HAP-1 (cell line): ENCODE results near the gene ZNF536.
A peak's percentile ranks its signal among the peaks of the same experiment; 100 is the strongest.
"Not testable (repeated sequence)": the region's sequence is repeated elsewhere in the genome, so short reads cannot be mapped to it uniquely, and the experiment has no call there.

Source experiments
- DNase-seq, 2 experiments: peaks; one replicate each; pipeline ENCODE4 v3.0.0-alpha.2; 2016 to 2020; ENCODE audit warnings: low spot score in 2 of 2
- H3K27me3 ChIP-seq: fragments of 250-450 bp; sonication (Bioruptor Pico); 2 replicates; pipeline ENCODE4 v1.5.1; 2020; ENCODE audit warnings: low read depth, mild to moderate bottlenecking, moderate library complexity
- H3K36me3 ChIP-seq: fragments of 250-450 bp; sonication (Bioruptor Pico); replicated peaks from 2 replicates; pipeline ENCODE4 v1.5.1; 2020; ENCODE audit warnings: mild to moderate bottlenecking
- H3K4me1 ChIP-seq: fragments of 250-450 bp; sonication (Bioruptor Pico); 2 replicates; pipeline ENCODE4 v1.5.1; 2020; ENCODE audit warnings: mild to moderate bottlenecking
- H3K4me3 ChIP-seq: fragments of 250-450 bp; sonication (Bioruptor Pico); 2 replicates; pipeline ENCODE4 v1.5.1; 2020; ENCODE audit warnings: mild to moderate bottlenecking, moderate library complexity
- H3K9me3 ChIP-seq: fragments of 250-450 bp; sonication (Bioruptor Pico); 2 replicates; pipeline ENCODE4 v1.5.1; 2020; ENCODE audit warnings: mild to moderate bottlenecking, moderate library complexity
- in situ Hi-C: fragments of 300-500 bp; cut with MboI; formaldehyde crosslinking; loops from 3 replicates; pipeline ENCODE4 v1.14.3; 2020; ENCODE audit warnings: low sequenced_read_pairs, inconsistent platforms, mixed read lengths

Gene ZNF536

DNA sequence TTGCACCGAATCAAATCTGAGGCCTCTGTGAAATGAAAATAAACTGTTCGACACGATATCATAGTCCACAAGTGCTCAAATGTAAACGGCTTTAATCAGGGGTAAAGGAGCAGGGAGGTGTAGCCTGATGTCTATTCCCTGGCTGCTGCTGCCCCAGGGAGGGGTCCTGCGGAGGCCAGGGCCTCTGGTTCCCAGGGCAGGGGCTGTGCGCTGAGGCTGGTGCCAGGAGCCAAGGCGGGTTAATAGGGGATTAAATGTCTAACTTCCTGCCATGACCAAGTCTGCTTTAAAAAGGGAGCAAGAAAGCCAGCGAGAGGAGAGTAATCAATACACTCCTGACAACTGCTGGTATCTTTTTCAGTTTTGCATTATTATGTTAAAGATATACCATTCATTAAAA, 59.4 kb downstream of the ZNF536 start:
- in situ Hi-C loops, result no loop called here
- H3K36me3 ChIP-seq, result no peaks in the 10 kb centered on the region
- H3K4me3 ChIP-seq, result no peak overlapping the region
- no peak for DNase-seq
- H3K9me3 ChIP-seq, result no peaks in the 10 kb centered on the region
- no peaks in the 10 kb centered on the region for H3K27me3 ChIP-seq
- no peaks in the 10 kb centered on the region for H3K4me1 ChIP-seq

DNA sequence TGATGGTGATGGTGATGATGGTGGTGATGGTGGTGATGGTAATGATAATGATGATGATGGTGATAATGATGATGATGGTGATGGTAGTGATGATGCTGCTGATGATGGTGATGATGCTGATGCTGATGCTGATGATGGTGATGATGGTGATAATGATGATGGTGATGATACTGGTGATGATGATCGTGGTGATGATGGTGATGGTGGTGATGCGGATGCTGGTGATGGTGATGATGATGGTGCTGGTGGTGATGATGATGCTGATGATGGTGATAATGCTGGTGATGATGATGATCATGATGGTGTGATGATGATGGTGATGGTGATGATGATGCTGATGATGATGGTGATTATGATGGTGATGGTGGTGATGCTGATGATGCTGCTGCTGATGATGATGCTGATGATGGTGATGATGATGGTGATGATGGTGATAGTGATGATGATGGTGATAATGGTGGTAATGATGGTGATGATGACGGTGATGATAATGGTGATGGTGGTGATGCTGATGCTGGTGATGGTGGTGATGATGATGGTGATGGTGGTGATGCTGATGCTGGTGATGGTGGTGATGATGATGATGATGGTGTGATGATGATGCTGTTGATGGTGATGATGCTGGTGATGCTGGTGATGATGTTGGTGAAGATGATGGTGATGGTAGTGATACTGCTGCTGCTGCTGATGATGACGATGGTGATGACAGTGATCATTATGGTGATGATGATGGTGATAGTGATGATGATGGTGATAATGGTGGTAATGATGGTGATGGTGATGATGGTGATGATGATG, 62.8 kb downstream of the ZNF536 start:
- DNase-seq, result no peak
- in situ Hi-C loops, result no loop called here
- H3K4me1 ChIP-seq, result no peaks in the 10 kb centered on the region

DNA sequence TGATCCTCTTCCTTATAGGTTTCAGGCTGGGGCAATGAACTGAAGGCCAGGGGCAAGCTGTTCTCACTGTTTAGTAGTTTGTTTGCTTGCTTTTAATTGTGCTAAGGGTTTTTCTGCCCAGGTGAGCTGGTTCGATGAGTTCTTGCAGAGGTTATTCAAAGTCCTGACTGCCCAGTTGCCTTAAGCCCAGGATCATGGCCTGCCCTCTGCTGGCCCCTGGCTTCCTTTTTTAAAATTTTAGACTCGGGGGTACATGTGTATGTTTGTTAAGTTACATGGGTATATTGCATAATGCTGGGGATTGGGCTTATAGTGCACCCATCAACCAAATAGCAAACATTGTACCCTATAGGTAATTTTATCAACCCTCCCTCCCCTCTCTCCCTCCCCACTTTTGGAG, 65.7 kb downstream of the ZNF536 start:
- in situ Hi-C loops, result no loop called here

More for the DNA sequence above, 62.8 kb downstream of the ZNF536 start:
- H3K27me3 ChIP-seq, result no peaks in the 10 kb centered on the region
- H3K9me3 ChIP-seq, result no peaks in the 10 kb centered on the region
- no peaks in the 10 kb centered on the region for H3K36me3 ChIP-seq
- H3K4me3 ChIP-seq, result no peak overlapping the region

DNA sequence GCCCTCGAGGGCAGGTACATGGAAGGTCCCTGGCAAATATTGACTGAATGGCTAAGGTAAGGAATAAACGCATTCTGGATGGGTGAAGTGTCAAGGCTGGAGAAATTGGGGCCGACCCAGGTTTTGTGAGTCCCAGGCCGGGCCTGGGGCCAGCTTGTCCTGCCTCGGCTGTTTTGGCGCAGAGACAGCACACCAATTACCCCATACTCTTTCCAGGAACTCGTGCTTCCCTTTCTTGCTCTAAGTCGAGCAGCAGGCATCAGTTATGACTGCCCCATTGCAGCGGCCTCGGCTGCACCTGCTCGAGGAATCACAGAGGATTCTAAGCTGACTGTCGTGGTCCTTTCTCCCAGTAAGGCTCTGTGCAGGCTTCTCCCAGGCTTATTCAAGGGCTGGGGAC, 67.1 kb downstream of the ZNF536 start:
- Histone ChIP-seq H3K4me3 (no peak overlapping the region), H3K27me3 (no peaks in the 10 kb centered on the region), H3K4me1 (no peaks in the 10 kb centered on the region), H3K36me3 (peaks cover 5% of the 10 kb centered on the region; the same call in 1 of the 2 replicates), H3K9me3 (no peaks in the 10 kb centered on the region)
- DNase-seq, result no peak
- in situ Hi-C loops, result no loop called here

More for the DNA sequence above, 65.7 kb downstream of the ZNF536 start:
- Histone ChIP-seq H3K4me1 (no peaks in the 10 kb centered on the region), H3K27me3 (no peaks in the 10 kb centered on the region), H3K4me3 (no peak overlapping the region), H3K9me3 (no peaks in the 10 kb centered on the region), H3K36me3 (no peaks in the 10 kb centered on the region)
- no peak for DNase-seq

DNA sequence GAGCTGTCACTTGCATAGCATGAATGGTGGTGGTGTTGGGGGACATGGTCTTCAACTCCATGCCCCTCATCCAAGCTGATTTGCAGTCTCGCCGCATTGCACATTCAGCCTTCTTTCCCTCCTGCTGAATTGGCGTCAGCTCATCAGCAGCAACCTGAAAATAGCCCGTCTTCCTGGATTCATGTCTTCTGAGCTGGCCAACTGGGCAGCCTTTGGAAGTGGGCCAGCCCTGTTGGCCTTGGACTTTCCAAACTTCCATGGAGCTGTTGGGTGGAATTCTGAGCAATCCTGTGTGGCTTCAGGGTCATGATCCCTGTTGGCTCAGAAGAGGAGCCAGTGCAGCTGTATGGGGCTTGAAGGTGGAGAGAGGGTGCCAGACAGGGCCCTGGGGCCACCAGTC, 68.8 kb downstream of the ZNF536 start:
- H3K27me3 ChIP-seq, result no peaks in the 10 kb centered on the region
- DNase-seq, result no peak
- no peaks in the 10 kb centered on the region for H3K9me3 ChIP-seq
- H3K4me3 ChIP-seq, result no peak overlapping the region
- peaks cover 15% of the 10 kb centered on the region for H3K36me3 ChIP-seq
- in situ Hi-C loops, result no loop called here
- no peaks in the 10 kb centered on the region for H3K4me1 ChIP-seq

DNA sequence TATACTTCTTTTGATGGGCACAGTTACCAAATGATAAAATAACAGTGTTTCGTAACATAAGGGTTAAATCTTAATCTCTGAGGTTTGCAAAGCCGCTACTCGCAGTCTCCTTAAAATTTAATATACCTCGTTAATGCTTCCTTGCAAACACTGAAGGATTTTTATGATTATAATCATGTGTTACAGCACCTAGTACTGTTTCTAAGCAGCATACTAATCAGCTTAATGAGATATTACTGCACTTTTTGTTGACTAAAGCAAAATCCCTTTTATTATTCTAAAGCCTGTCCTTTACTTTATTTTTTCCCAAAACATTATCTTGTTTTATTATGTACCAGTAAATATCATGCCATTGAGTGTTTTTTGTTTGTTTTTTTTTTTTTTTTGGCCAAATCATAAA, 70.5 kb downstream of the ZNF536 start:
- Histone ChIP-seq H3K9me3 (no peaks in the 10 kb centered on the region), H3K4me3 (no peak overlapping the region), H3K27me3 (no peaks in the 10 kb centered on the region), H3K36me3 (peaks cover 15% of the 10 kb centered on the region), H3K4me1 (peaks cover 15% of the 10 kb centered on the region)
- DNase-seq, result no peak
- in situ Hi-C loops, result no loop called here

DNA sequence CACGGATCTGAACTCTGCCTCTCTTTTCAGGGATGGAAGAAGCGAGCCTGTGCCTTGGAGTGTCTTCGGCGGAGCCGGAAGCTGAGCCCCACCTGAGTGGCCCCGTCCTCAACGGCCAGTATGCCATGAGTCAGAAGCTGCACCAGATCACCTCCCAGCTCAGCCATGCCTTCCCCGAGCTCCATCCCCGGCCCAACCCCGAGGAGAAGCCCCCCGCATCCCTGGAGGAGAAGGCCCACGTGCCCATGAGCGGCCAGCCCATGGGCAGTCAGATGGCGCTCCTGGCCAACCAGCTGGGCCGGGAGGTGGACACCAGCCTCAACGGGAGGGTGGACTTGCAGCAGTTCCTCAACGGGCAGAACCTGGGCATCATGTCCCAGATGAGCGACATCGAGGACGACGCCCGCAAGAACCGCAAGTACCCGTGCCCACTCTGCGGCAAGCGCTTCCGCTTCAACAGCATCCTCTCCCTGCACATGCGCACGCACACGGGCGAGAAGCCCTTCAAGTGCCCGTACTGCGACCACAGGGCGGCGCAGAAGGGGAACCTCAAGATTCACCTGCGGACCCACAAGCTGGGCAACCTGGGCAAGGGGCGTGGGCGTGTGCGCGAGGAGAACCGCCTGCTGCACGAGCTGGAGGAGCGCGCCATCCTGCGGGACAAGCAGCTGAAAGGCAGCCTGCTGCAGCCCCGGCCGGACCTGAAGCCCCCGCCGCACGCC, 71.5 kb downstream of the ZNF536 start:
- no peak overlapping the region for H3K4me3 ChIP-seq
- peaks cover 22% of the 10 kb centered on the region for H3K4me1 ChIP-seq
- in situ Hi-C loops, result no loop called here
- H3K27me3 ChIP-seq, result no peaks in the 10 kb centered on the region
- H3K9me3 ChIP-seq, result no peaks in the 10 kb centered on the region
- peaks cover 15% of the 10 kb centered on the region for H3K36me3 ChIP-seq
- DNase-seq, result no peak

DNA sequence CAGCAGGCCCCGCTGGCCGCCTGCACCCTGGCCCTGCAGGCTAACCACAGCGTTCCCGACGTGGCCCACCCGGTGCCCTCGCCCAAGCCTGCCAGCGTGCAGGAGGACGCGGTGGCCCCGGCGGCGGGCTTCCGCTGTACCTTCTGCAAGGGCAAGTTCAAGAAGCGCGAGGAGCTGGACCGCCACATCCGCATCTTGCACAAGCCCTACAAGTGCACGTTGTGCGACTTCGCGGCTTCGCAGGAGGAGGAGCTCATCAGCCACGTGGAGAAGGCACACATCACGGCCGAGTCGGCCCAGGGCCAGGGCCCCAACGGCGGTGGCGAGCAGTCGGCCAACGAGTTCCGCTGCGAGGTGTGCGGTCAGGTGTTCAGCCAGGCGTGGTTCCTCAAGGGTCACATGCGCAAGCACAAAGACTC, 72.1 kb downstream of the ZNF536 start:
- Histone ChIP-seq H3K4me3 (no peak overlapping the region), H3K9me3 (no peaks in the 10 kb centered on the region), H3K36me3 (peaks cover 15% of the 10 kb centered on the region), H3K27me3 (no peaks in the 10 kb centered on the region), H3K4me1 (peaks cover 28% of the 10 kb centered on the region)
- in situ Hi-C loops, result no loop called here
- no peak for DNase-seq

DNA sequence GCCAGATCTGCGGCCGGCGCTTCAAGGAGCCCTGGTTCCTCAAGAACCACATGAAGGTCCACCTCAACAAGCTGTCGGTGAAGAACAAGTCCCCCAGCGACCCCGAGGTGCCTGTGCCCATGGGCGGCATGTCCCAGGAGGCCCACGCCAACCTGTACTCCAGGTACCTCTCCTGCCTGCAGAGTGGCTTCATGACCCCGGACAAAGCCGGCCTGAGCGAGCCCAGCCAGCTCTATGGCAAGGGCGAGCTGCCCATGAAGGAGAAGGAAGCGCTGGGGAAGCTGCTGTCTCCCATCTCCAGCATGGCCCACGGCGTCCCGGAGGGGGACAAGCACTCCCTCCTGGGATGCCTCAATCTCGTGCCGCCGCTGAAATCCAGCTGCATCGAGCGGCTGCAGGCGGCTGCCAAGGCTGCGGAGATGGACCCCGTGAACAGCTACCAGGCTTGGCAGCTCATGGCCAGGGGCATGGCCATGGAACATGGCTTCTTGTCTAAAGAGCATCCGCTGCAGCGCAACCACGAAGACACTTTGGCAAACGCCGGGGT, 72.6 kb downstream of the ZNF536 start:
- Histone ChIP-seq H3K9me3 (no peaks in the 10 kb centered on the region), H3K36me3 (peaks cover 15% of the 10 kb centered on the region), H3K4me1 (peaks cover 33% of the 10 kb centered on the region), H3K27me3 (no peaks in the 10 kb centered on the region), H3K4me3 (no peak overlapping the region)
- in situ Hi-C loops, result no loop called here
- no peak for DNase-seq

DNA sequence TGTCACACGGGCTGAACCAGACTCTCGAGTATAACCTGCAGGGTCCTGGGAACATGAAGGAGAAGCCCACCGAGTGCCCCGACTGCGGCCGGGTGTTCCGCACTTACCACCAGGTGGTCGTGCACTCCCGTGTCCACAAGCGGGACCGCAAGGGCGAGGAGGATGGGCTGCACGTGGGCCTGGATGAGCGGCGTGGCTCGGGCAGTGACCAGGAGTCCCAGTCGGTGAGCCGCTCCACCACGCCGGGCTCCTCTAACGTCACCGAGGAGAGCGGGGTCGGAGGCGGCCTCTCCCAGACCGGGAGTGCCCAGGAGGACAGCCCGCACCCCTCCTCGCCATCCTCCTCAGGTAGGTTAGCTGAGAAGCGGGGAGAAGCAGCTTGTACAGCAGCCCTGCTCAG, 73.2 kb downstream of the ZNF536 start:
- in situ Hi-C loops, result no loop called here
- no peaks in the 10 kb centered on the region for H3K9me3 ChIP-seq
- H3K27me3 ChIP-seq, result no peaks in the 10 kb centered on the region
- peaks cover 15% of the 10 kb centered on the region for H3K36me3 ChIP-seq
- H3K4me1 ChIP-seq, result peaks cover 37% of the 10 kb centered on the region
- H3K4me3 ChIP-seq, result no peak overlapping the region
- DNase-seq, result no peak

DNA sequence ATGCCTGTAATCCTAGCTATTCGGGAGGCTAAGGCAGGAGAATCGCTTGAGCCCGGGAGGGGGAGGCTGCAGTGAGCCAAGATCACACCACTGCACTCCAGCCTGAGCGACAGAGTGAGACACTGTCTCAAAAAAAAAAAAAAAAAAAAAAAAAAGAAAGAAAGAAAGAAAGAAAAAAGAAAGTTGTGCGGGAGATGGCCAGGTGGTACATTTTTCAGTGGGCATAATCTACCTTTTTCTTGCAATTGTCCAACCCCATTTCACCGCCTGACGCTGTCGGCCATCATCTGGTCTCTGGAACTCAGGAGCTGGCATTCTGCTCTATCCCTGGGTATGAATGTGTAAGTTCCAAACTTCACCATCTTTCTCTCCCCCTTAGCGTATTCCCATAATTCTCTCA, 73.9 kb downstream of the ZNF536 start:
- in situ Hi-C loops, H3K4me3 ChIP-seq, DNase-seq, H3K27me3 ChIP-seq, H3K9me3 ChIP-seq: not testable (repeated sequence)
- peaks cover 15% of the 10 kb centered on the region for H3K36me3 ChIP-seq
- peaks cover 40% of the 10 kb centered on the region for H3K4me1 ChIP-seq

DNA sequence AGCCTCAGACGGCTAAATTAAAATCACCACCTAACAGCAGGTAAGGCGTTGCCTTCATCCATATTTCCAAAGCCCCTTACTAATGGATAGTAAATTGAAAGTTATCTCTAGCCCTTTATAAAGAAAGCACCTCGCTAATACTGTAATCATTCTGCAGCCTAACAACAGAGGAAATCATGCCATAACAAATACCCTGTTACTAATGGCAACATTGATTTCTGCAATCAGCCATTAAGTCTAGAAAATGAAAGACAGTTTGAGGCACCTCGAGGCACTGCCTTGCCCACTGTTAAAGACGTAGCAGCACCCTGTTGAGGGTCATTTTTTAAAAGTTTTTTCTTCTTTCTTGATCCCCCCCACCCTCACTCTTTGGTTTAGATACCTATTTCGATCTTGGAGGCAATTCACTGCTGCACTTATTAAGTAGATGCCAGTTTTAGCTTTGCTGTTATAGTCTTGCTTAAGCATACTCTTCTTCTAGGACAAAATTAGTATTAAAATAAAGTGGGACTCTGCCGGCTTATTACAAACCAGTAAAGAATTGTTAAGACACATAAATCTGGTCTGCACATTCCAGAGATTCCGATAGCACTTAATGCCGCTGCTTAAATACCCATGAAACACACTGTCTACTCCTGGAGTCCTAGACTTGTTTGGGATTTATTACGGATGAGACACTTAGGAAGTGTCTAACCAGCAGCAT, 74.8 kb downstream of the ZNF536 start:
- Histone ChIP-seq H3K4me3 (no peak overlapping the region), H3K36me3 (peaks cover 15% of the 10 kb centered on the region), H3K4me1 (peaks cover 40% of the 10 kb centered on the region), H3K9me3 (no peaks in the 10 kb centered on the region), H3K27me3 (no peaks in the 10 kb centered on the region)
- in situ Hi-C loops, result no loop called here
- peak in 1 of 2 experiments; percentile 81 for DNase-seq

DNA sequence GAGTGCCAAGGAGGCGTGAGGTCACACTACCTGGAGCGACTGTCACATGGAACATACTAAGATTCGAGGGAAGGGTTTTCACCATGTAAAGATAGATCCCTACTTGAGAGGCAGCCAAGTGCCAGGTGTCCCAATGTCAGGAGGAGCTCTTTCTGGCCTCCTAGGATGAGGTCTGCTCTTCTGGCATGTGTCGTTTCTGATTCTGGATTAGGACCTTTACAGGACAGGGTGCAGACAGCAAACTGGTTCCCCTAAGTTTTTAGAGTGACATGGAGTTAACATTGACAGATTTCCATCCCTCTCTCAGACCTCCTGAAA, 75.3 kb downstream of the ZNF536 start:
- Histone ChIP-seq H3K36me3 (peaks cover 15% of the 10 kb centered on the region), H3K4me1 (peaks cover 40% of the 10 kb centered on the region), H3K27me3 (no peaks in the 10 kb centered on the region), H3K4me3 (no peak overlapping the region), H3K9me3 (no peaks in the 10 kb centered on the region)
- in situ Hi-C loops, result no loop called here
- DNase-seq, result peak in 1 of 2 experiments; percentile 39
